GM10248 (cell line): ENCODE results near the gene PUM2.
A peak's percentile ranks its signal among the peaks of the same experiment; 100 is the strongest.

Source experiments
- CTCF ChIA-PET: fragments of 300-600 bp; sonication (Branson Sonifier 250); formaldehyde crosslinking; extraction: SDS; loops from one replicate; lab custom pipeline; 2021; ENCODE audit warnings: antibody characterized with exemption; lab: Yijun Ruan, JAX
- POLR2A ChIA-PET: fragments of 350-650 bp; sonication (Branson Sonifier 250); formaldehyde crosslinking; extraction: SDS; loops from one replicate; lab custom pipeline; 2020; ENCODE audit warnings: antibody characterized with exemption; lab: Yijun Ruan, JAX
- DNase-seq: peaks from one replicate; pipeline ENCODE4 v3.0.0; 2012; ENCODE audit errors: extremely low spot score
- TF ChIP-seq, protein P1 (sequence below): IDR thresholded peaks from 2 replicates; pipeline ENCODE4 v1.5.1; 2012; ENCODE audit warnings: mild to moderate bottlenecking, low read depth; ENCODE audit errors: extremely low read depth, missing control alignments, control extremely low read depth

Gene PUM2

DNA sequence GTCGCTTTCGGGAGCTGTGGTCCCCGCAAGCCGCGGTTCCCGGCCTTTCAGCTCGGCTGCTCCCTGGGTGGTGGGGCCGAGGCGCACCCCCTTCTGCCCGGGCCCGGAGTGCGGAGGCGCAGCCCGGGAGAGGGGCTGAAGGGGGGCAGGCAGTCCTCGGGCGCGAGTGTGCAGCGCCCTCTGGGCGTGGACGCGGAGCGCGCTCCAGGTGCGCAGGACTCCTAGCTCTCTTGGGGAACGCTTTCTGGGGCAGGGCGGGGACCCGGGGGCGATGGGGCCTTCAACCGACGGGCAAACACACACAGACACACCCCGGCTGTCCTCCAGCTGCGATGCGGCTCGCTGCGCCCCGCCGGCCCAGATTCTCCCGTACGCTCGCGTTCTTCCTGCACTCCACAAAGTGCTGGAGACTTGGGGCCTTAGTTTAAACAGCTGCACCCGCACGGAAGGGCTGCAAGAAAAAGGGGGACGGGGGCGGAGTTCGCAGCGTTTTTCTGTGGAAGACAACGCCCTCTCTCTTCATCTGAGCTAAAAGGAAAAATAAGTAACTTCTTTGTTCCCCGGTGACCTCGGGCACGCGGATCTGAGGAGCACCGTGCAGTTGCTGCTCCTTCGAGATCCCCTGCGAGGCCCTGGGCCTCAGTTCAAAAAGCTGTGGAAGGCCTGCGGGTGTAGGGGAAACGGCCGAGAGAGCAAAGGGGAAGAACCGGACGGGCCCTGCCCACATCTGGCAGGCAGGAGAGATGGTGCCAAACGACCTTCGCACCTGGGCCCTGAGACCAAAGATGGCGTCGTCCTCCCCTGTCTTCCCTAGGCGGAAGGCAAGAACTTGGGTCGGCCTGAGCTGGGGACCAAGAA, 125.1 kb downstream of the PUM2 start:
- TF ChIP-seq, protein P1, sequence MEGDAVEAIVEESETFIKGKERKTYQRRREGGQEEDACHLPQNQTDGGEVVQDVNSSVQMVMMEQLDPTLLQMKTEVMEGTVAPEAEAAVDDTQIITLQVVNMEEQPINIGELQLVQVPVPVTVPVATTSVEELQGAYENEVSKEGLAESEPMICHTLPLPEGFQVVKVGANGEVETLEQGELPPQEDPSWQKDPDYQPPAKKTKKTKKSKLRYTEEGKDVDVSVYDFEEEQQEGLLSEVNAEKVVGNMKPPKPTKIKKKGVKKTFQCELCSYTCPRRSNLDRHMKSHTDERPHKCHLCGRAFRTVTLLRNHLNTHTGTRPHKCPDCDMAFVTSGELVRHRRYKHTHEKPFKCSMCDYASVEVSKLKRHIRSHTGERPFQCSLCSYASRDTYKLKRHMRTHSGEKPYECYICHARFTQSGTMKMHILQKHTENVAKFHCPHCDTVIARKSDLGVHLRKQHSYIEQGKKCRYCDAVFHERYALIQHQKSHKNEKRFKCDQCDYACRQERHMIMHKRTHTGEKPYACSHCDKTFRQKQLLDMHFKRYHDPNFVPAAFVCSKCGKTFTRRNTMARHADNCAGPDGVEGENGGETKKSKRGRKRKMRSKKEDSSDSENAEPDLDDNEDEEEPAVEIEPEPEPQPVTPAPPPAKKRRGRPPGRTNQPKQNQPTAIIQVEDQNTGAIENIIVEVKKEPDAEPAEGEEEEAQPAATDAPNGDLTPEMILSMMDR: peak; percentile 93
- ChIA-PET POLR2A (interaction anchor here (0.9 kb wide), 1 partner anchor 222 kb away, joined by 4 read pairs; no protein-coding TSS in a partner anchor), CTCF (interaction anchor here (0.7 to 8.7 kb wide), 50 partner anchors 9 to 425 kb away, joined by 3 to 128 read pairs (median 4); partner anchors contain the start of gene HS1BP3)
- peak; percentile 84 for DNase-seq

DNA sequence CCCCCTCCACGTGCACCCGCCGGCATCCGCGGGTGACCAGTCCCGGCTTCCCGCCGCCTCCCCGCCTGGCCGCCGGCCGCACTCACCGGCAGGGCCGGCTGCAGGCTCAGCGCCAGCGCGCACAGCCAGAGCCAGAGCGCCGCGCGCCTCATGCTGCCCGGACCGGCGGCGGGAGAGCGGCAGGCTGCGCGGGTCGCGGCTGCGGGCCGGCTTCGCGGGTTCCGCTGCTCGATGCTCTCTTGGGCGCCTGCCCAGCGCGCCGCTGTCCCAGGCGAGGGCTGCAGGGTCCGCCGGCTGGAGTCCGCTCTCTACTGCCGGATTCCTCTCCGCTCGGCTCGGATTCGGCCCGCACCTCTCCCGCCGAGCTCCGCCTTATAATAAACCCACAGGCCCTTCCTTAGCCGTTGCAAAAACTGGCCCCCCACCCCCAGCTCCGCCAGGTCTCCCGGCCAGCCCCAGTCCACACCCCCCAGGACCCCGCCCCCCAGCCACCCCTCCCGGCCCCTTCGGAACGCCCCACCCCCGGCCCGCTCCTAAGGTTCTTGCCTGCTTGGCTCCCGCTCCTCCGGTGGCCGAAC, 125.8 kb downstream of the PUM2 start, which contains the start of gene SDC1:
TSS of gene SDC1 (minus strand) at position 415 of the 578 bp plus-strand sequence. CDS start at position 152, 263 bp downstream.
- ChIA-PET POLR2A (interaction anchor here (0.9 kb wide), 1 partner anchor 223 kb away, joined by 4 read pairs; no protein-coding TSS in a partner anchor), CTCF (interaction anchor here (0.8 to 8.7 kb wide), 38 partner anchors 8 to 426 kb away, joined by 3 to 128 read pairs (median 5); partner anchors contain the start of gene HS1BP3)
- no peak for DNase-seq
- TF ChIP-seq, protein P1: no peak

DNA sequence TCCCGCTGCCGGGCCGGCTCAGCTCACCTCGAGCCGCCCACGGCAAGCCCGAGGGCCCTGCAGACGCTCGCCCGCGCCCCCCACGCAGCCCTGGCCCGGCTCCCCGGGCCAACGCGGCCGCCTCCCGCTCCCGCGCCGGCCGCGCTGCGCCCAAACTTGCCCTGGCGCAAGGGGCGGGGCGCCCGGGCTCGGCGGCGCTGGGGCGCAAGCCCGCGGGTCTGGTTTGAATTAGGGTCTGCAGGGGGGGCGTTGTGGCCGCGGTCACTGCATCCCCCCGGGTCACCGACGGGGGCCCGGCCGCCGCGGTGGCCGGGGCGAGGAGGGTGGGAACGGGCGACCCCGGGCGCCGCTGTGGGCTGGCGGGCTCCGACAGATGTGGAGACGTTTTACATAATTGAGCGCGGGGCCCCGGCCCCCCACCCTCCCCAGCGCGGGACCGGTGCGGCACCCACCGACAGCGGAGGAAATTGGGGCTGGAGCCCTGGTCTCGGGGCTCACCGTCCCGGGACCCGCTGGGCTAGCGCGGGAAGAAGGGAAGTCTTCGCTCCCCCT, 126.4 kb downstream of the PUM2 start:
- POLR2A ChIA-PET: no interaction called here
- DNase-seq: no peak
- TF ChIP-seq, protein P1: no peak
- CTCF ChIA-PET: interaction anchor here (0.8 to 8.7 kb wide), 17 partner anchors 12 to 268 kb away, joined by 3 to 128 read pairs (median 6); no protein-coding TSS in a partner anchor

DNA sequence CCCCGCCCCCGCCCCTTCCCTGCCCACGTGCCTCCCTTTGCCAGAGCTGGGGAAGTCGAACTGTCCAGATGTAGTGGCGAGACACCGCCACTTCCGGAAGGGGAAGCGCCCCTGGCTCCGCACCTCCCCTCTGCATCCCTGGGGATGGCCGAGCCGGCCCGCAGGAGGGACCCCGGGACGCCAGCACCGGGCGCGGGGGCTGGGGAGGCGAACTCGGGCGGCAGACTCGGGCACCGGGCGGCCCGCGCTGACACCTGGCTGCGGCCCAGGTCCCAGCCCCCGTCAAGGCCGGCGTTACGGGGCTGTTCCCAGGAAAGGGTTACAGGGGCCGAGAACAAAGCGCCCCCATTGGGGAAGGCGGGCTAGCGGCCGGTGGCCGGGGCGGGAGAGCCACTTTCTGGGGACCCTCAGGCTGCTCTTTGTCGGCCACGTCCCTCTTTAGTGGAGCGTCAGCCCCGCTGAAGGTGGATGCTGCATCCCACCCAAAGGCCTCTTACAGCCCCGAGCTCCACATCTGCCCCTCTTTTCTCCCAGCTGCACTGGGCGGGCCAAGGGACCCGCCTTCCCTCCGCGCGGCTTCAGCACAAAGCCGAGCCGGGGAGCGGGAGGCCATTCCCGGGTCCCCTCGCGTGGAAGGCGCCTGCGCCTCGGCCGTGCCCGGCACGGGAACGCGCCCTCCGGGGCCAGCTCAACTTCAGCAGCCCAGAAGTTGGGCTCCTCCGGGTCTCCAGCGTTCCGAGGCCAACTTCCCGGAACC, 127.1 kb downstream of the PUM2 start:
- POLR2A ChIA-PET: no interaction called here
- DNase-seq: no peak
- CTCF ChIA-PET: interaction anchor here (0.8 to 8.7 kb wide), 10 partner anchors 11 to 208 kb away, joined by 3 to 128 read pairs (median 4); no protein-coding TSS in a partner anchor
- TF ChIP-seq, protein P1: no peak

DNA sequence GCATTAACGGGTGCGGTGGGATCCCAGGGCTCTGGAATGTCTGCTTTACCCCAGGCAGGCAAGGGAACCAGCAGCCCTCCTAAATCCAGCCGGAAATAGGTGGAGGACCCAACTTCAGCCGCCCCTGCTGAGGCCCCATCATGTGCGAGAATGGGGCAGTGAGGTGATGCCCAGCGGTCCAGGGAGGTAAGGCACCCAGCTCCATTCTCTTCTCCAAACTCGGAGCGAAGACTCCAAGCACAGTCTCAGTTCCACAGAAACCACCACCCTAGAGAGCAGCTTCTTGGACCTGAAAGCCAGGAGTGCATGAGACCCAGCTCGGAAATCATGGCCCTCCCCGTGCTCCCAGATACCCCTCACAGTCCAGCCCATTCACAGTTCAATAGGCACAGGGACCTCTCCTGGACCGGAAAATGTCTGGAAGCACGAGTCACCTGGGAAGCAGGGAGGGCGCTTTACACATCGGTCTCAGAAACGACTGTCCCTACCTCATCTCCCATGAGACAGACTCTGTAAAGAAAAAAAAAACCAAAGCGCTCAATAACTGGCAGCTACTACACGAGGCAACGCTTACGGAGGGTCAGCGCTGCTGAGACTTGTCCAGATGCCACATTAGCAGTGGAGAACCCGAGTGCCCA, 127.8 kb downstream of the PUM2 start:
- TF ChIP-seq, protein P1: no peak
- no peak for DNase-seq
- ChIA-PET CTCF (interaction anchor here (1.0 to 8.7 kb wide), 10 partner anchors 10 to 207 kb away, joined by 3 to 128 read pairs (median 4); no protein-coding TSS in a partner anchor), POLR2A (interaction anchor here (0.6 kb wide), 2 partner anchors 18 to 71 kb away, joined by 3 to 4 read pairs; no protein-coding TSS in a partner anchor)
